H9 (cell line): ENCODE data around the gene ACTBL2. TPM values are rescaled to one million over a fixed set of nuclear protein-coding genes. Genes with fewer than 3 reads are reported as not detected.

Experiments used
- DNase-seq: peaks from one replicate; pipeline ENCODE4 v3.0.0-alpha.2; 2017
- H2AFZ ChIP-seq: one replicate; pipeline ENCODE4 v1.6.1; 2013; ENCODE audit warnings: mild to moderate bottlenecking, low read length, control low read depth, moderate library complexity
- H2AK5ac ChIP-seq: 2 replicates; pipeline ENCODE4 v1.6.1; 2013; ENCODE audit warnings: low read length, control low read depth, mixed read lengths; ENCODE audit not compliant: insufficient read length
- H2BK120ac ChIP-seq: one replicate; pipeline ENCODE4 v1.6.1; 2013; ENCODE audit warnings: low read depth, mild to moderate bottlenecking, low read length, control low read depth, inconsistent platforms; ENCODE audit not compliant: poor library complexity, severe bottlenecking
- H2BK12ac ChIP-seq: 2 replicates; pipeline ENCODE4 v1.6.1; 2013; ENCODE audit warnings: low read length, control low read depth, mixed read lengths, low read depth; ENCODE audit not compliant: insufficient read length
- H2BK15ac ChIP-seq: 2 replicates; pipeline ENCODE4 v1.6.1; 2013; ENCODE audit warnings: low read depth, low read length, control low read depth
- H2BK20ac ChIP-seq: one replicate; pipeline ENCODE4 v1.6.1; 2013; ENCODE audit warnings: low read depth, mild to moderate bottlenecking, low read length, control low read depth, inconsistent platforms; ENCODE audit not compliant: poor library complexity, severe bottlenecking
- H2BK5ac ChIP-seq: 2 replicates; pipeline ENCODE4 v1.6.1; 2013; ENCODE audit warnings: low read length, control low read depth, mixed read lengths; ENCODE audit not compliant: insufficient read length
- H3K14ac ChIP-seq: 2 replicates; pipeline ENCODE4 v1.6.1; 2013; ENCODE audit warnings: low read length, control low read depth; ENCODE audit not compliant: insufficient read depth
- H3K18ac ChIP-seq: 2 replicates; pipeline ENCODE4 v1.6.1; 2013; ENCODE audit warnings: low read depth, mild to moderate bottlenecking, mixed read lengths, low read length, control low read depth; ENCODE audit not compliant: insufficient read length
- H3K23ac ChIP-seq: 2 replicates; pipeline ENCODE4 v1.6.1; 2013; ENCODE audit warnings: low read length, control low read depth, mixed read lengths, low read depth; ENCODE audit not compliant: insufficient read length
- H3K23me2 ChIP-seq: 2 replicates; pipeline ENCODE4 v1.6.1; 2013; ENCODE audit warnings: low read depth, mild to moderate bottlenecking, mixed read lengths, low read length, control low read depth; ENCODE audit not compliant: insufficient read length, poor library complexity, severe bottlenecking
- H3K27ac ChIP-seq: 2 replicates; pipeline ENCODE4 v1.5.1; 2013; ENCODE audit warnings: low read length, control low read depth, mixed read lengths, low read depth; ENCODE audit not compliant: insufficient read length
- H3K27me3 ChIP-seq: 2 replicates; pipeline ENCODE4 v1.6.1; 2013; ENCODE audit warnings: low read length, control low read depth, inconsistent platforms; ENCODE audit not compliant: insufficient read depth
- H3K4ac ChIP-seq: 2 replicates; pipeline ENCODE4 v1.6.1; 2013; ENCODE audit warnings: low read depth, mild to moderate bottlenecking, control low read depth, inconsistent platforms, low read length, moderate library complexity
- H3K4me1 ChIP-seq: 2 replicates; pipeline ENCODE4 v1.6.1; 2013; ENCODE audit warnings: low read length, control low read depth, inconsistent platforms; ENCODE audit not compliant: insufficient read depth
- H3K4me2 ChIP-seq: 2 replicates; pipeline ENCODE4 v1.6.1; 2013; ENCODE audit warnings: low read length, control low read depth, mixed read lengths; ENCODE audit not compliant: insufficient read length, insufficient read depth
- H3K56ac ChIP-seq: 2 replicates; pipeline ENCODE4 v1.6.1; 2013; ENCODE audit warnings: low read depth, mild to moderate bottlenecking, mixed read lengths, low read length, control low read depth; ENCODE audit not compliant: insufficient read length
- H3K79me1 ChIP-seq: 2 replicates; pipeline ENCODE4 v1.6.1; 2013; ENCODE audit warnings: low read depth, mild to moderate bottlenecking, moderate library complexity, low read length, control low read depth, inconsistent platforms; ENCODE audit not compliant: insufficient read depth, poor library complexity, severe bottlenecking
- H3K79me2 ChIP-seq: 2 replicates; pipeline ENCODE4 v1.6.1; 2013; ENCODE audit warnings: low read length, control low read depth, inconsistent platforms; ENCODE audit not compliant: insufficient read depth
- H3K9ac ChIP-seq: 2 replicates; pipeline ENCODE4 v1.6.1; 2013; ENCODE audit warnings: low read length, control low read depth, mixed read lengths; ENCODE audit not compliant: insufficient read length; ENCODE audit errors: extremely low read depth
- H3K9me3 ChIP-seq: one replicate; pipeline ENCODE4 v1.6.1; 2013; ENCODE audit warnings: low read depth, low read length, inconsistent platforms; ENCODE audit not compliant: control insufficient read depth
- H3T11ph ChIP-seq: one replicate; pipeline ENCODE4 v1.6.1; 2013; ENCODE audit warnings: mild to moderate bottlenecking, low read length, control low read depth, inconsistent platforms
- H4K20me1 ChIP-seq: one replicate; pipeline ENCODE4 v1.6.1; 2013; ENCODE audit not compliant: control insufficient read depth, insufficient read length, insufficient read depth
- H4K5ac ChIP-seq: 2 replicates; pipeline ENCODE4 v1.6.1; 2013; ENCODE audit warnings: low read depth, mild to moderate bottlenecking, mixed read lengths, low read length, control low read depth; ENCODE audit not compliant: insufficient read length
- H4K8ac ChIP-seq: replicated peaks from 2 replicates; pipeline ENCODE4 v1.6.1; 2013; ENCODE audit warnings: low read length, control low read depth, mixed read lengths, low read depth; ENCODE audit not compliant: insufficient read length
- H4K91ac ChIP-seq: 2 replicates; pipeline ENCODE4 v1.6.1; 2013; ENCODE audit warnings: low read depth, mild to moderate bottlenecking, moderate library complexity, mixed read lengths, low read length, control low read depth; ENCODE audit not compliant: insufficient read length
- H3K27ac Mint-ChIP-seq, 3 experiments: 2 replicates in 2 of 3; 3 replicates in 1 of 3; pipeline ENCODE4 v1.8.0; 2020 to 2021; ENCODE audit warnings: mixed read lengths in 3 of 3, mild to moderate bottlenecking in 1 of 3, moderate library complexity in 1 of 3
- H3K27me3 Mint-ChIP-seq: 2 replicates; pipeline ENCODE4 v1.8.0; 2021; ENCODE audit warnings: low read depth, mild to moderate bottlenecking, moderate library complexity, mixed read lengths
- H3K36me3 Mint-ChIP-seq, 3 experiments: 2 replicates in 2 of 3; 3 replicates in 1 of 3; pipeline ENCODE4 v1.8.0; 2020 to 2021; ENCODE audit warnings: low read depth in 3 of 3, mixed read lengths in 3 of 3; ENCODE audit not compliant: insufficient read depth in 1 of 3
- H3K4me1 Mint-ChIP-seq, 2 experiments: 2 replicates each; pipeline ENCODE4 v1.8.0; 2020; ENCODE audit warnings: mixed read lengths in 2 of 2
- H3K4me3 Mint-ChIP-seq, 2 experiments: 2 replicates in 1 of 2; 3 replicates in 1 of 2; pipeline ENCODE4 v1.8.0; 2020 to 2021; ENCODE audit warnings: mild to moderate bottlenecking in 2 of 2, mixed read lengths in 2 of 2, moderate library complexity in 1 of 2
- H3K9me3 Mint-ChIP-seq, 2 experiments: 2 replicates in 1 of 2; 3 replicates in 1 of 2; pipeline ENCODE4 v1.8.0; 2020; ENCODE audit warnings: mild to moderate bottlenecking in 2 of 2, mixed read lengths in 2 of 2, moderate library complexity in 1 of 2
- CTCF ChIP-seq: fragments of 200-600 bp; sonication (generic); conservative IDR thresholded peaks from 3 replicates; pipeline ENCODE4 v1.8.0; 2021; ENCODE audit warnings: antibody characterized with exemption, mild to moderate bottlenecking
- WGBS: extraction: QIAGEN DNeasy Blood & Tissue Kit; methylation state at CpG from one replicate; pipeline ENCODE4 v1.1.7; 2013; ENCODE audit warnings: missing lambda C conversion rate, low lambda C conversion rate, mixed read lengths; ENCODE audit not compliant: insufficient read length; ENCODE audit errors: extremely low coverage; 5-methylcytosine and 5-hydroxymethylcytosine counted together
- long read RNA-seq: library from polyadenylated mRNA; unstranded; transcript quantifications from one replicate; pipeline ENCODE4 v2.0.0, GENCODE V29; 2020
- total RNA-seq: library from RNA; stranded (reverse); gene quantifications from 2 replicates; pipeline ENCODE4 v1.2.1, GENCODE V29; 2021

ACTBL2 gene
- not detected in 2 replicates for total RNA-seq
- long read RNA-seq = 0 reads

- Mint-ChIP-seq H3K4me1 (no peaks in the 10 kb centered on the region), H3K4me3 (no peak within 1 kb of the TSS; a peak in 1 of 5 replicates), H3K27me3 (peaks cover 3% of the 10 kb centered on the region; the same call in 1 of the 2 replicates), H3K27ac (no peak within 1 kb of the TSS; a peak in 1 of 7 replicates), H3K9me3 (no peaks in the 10 kb centered on the region; a peak in 1 of 5 replicates), H3K36me3 (no peaks in the 10 kb centered on the region; a peak in 1 of 7 replicates)
- no peaks in the 10 kb centered on the region for H3K23me2 ChIP-seq
- H3T11ph ChIP-seq = no peak within 1 kb of the TSS
- no peak within 1 kb of the TSS for H2BK120ac ChIP-seq
- no peak within 1 kb of the TSS for H4K5ac ChIP-seq
- no peak within 1 kb of the TSS for H4K8ac ChIP-seq
- H3K79me1 ChIP-seq = no peaks in the 10 kb centered on the region
- H2BK12ac ChIP-seq = no peak within 1 kb of the TSS
- H4K91ac ChIP-seq = no peak within 1 kb of the TSS
- no peaks in the 10 kb centered on the region; the same call in 1 of the 2 replicates for H3K27me3 ChIP-seq
- H3K4me2 ChIP-seq = no peak within 1 kb of the TSS
- no peak within 1 kb of the TSS for H3K27ac ChIP-seq
- TF ChIP-seq CTCF = no peak
- no peak within 1 kb of the TSS for H3K18ac ChIP-seq
- no peak for DNase-seq
- no peak within 1 kb of the TSS for H3K56ac ChIP-seq
- no peaks in the 10 kb centered on the region for H4K20me1 ChIP-seq
- no peak within 1 kb of the TSS for H2BK5ac ChIP-seq
- no peak within 1 kb of the TSS for H3K14ac ChIP-seq
- H2BK20ac ChIP-seq = no peak within 1 kb of the TSS
- H3K79me2 ChIP-seq = no peaks in the 10 kb centered on the region
- H2BK15ac ChIP-seq = no peak within 1 kb of the TSS
- no peak within 1 kb of the TSS for H3K4ac ChIP-seq
- no peak within 1 kb of the TSS for H2AFZ ChIP-seq
- H2AK5ac ChIP-seq = no peak within 1 kb of the TSS
- H3K9me3 ChIP-seq = no peaks in the 10 kb centered on the region
- H3K23ac ChIP-seq = no peak within 1 kb of the TSS
- H3K9ac ChIP-seq = no peak within 1 kb of the TSS
- WGBS = no CpG with 5 or more reads among the region's 5 CpGs
- no peaks in the 10 kb centered on the region for H3K4me1 ChIP-seq
Observed at GRCh38 chr5:57482671-57483106, at the start of gene ACTBL2. Gene ACTBL2 (minus strand): TSS chr5:57482811. CDS start chr5:57482707, 104 bp downstream.
